ENCODE data around the gene KHDC1L.
"Not testable (repeated sequence)": the region's sequence is repeated elsewhere in the genome, so short reads cannot be mapped to it uniquely, and the experiment has no call there.

Gene KHDC1L

GRCh38 chr6:73204252-73204651 is 21.0 kb downstream of the KHDC1L start:
- DNase-seq: no peak

DNA sequence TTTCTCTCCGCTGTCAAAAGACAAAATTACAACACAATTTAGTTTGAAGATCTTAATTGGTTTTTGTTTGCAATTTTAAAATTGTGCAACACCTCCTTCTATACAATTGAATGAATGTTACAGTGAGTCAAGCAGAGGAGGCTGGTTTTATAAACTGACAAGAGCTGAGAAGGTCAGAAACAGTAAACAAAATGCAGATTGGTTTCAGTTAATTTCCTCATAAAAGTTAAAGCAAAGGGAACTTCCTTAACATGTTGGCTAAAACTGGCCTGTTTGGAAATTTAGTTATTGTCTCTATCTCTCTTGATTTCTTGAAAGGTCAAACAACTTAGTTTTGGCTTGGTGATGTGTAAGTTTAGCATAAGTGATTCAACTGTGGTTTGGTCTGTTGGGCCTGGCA is 22.2 kb downstream of the KHDC1L start:
- DNase-seq: no peak

DNA sequence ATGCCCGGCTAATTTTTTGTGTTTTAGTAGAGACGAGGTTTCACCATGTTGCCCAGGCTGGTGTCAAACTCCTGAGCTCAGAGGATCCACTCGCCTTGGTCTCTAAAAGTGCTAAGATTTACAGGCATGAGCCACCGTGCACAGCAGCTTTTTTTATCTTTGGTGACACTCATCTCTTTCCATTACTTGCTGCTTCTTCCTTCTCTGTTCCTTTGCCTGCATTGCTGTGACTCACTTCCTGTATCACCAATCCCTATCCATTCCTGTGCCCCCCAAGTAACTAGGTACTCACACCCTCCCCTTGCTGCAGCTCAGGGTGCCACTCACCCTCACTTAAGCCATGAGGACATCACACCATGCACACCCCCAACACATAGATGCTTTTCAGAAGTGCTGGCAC is 24.6 kb downstream of the KHDC1L start:
- DNase-seq: no peak

DNA sequence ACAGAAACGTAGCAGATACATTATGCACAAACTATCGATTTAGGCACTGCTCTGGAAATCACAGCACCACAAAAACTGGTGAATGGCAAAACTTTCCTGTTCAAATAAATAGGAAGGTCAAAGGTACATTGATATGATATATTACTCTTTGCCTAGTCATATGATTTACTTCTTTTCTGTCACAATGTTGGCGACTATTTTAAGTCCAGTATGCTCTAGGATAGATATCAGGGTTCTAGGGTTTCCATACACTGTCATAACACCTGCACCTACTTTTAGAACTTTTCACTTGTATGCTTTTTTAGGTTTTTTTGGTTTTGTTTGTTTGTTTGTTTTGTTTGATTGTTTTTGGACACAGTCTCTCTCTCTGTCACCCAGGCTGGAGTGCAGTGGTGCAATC is 25.0 kb downstream of the KHDC1L start:
- DNase-seq: no peak

DNA sequence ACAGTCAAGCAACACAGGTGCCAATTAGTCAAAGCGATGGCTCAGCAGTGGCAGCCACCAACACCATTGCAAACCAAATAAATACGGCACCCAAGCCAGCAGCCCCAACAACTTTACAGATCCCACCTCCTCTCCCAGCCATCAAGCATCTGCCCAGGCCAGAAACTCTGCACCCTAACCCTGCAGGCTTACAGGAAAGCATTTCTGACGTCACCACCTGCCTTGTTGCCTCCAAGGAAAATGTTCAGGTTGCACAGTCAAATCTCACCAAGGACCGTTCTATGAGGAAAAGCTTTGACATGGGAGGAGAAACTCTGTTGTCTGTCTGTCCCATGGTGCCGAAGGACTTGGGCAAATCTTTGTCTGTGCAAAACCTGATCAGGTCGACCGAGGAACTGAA is 30.6 kb downstream of the KHDC1L start:
- no peak for DNase-seq

GRCh38 chr6:73193302-73193701 is 32.0 kb downstream of the KHDC1L start:
- DNase-seq: not testable (repeated sequence)

DNA sequence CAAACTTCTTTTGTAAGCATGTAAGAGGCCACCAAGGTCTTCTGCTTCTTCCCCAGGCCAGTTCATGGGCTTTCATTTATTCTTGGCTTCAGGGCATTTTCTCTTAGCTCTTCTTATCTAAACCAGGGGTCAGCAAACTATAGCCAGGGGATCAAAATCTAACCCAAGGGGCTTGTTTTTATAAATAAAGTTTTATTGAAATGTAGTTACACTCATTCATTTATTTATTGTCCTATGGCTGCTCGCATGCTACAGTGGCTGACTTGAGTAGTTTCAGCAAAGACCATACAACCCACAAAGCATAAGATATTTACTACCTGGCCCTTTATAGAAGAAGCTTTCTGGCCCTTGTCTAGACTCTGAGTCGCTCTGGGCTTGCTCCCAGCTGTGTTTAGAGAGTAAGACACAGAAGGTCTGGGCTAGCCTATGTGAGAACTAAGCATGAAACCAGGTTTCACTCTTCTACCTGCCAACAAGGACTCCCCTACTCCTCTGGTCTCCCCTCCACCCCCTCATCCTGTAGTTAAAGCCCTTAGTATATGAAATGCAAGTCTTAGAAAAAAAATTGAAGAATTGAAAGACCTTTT is 43.2 kb downstream of the KHDC1L start:
- no peak for DNase-seq

GRCh38 chr6:73180763-73181619 is 44.3 kb downstream of the KHDC1L start:
- DNase-seq: peak; percentile 52

DNA sequence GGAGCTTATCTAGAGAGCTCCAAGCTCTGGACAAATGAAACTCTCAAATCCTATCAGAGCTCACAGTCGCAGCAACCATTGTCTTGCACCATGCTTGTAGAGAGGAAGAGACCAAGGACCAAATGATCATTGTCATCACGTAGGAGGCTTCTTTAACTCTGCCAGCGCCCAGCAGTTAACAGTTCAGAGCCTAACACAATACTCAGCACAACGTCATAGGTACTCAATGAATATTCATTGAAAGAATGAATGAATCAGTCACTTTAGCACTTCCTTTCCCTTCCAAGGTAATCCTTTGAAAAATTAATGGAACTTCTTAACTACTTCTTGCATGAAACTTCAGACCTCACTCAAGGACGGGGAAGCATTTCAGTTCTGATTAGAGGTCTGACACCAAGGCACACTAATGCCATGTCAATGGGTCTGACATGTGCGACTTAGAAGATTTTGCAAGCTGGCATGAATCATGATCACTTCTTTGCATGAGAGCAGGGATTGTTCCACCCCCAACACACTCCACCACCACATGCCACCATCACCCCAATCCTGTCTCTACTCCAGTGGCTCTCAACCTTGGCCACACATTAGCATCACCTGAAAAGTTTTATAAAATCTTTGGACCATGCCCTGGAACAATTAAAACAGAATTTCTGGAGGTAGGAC is 45.1 kb downstream of the KHDC1L start:
- no peak for DNase-seq

- DNase-seq: no peak
Measured at GRCh38 chr6:73177221-73177944, 47.9 kb downstream of the KHDC1L start.

- no peak for DNase-seq
Measured at GRCh38 chr6:73176057-73176456, 49.2 kb downstream of the KHDC1L start.

DNA sequence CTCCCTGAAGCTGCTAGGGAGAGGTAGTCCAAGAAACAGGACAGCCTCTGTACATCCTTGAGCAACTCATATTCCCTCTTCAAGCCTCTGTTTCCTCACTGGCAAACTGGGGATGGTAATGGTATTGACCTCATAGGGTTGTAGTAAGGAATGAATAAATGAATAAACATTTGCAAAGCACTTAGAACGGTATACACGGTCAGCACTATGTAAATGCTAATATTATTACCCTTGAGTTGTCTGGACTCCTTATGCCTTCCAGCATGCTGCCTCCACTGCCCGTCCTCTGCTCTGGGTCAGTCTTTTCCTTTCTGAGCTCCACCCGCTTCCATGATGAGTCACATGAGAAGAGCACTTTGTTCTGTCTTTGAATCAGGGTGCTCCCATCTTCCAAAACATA is 50.6 kb downstream of the KHDC1L start:
- no peak for DNase-seq

Data from activated CD4-positive, alpha-beta T cell treated with anti-CD3 and anti-CD28 coated beads, Interleukin-10, Interleukin-2, amounts not matched to agents 100 ng/mL and 50 ng/mL, durations not matched to agents 16 hours and 8 hours (primary cell).